Body of pancreas (tissue), 4 donors: ENCODE results near the gene TP53I13.

Source experiments
- CTCF ChIP-seq, 7 experiments: fragments of 450-650 bp in 4 of 7; fragments of 200-600 bp in 3 of 7; sonication (generic) in 3 of 7; IDR thresholded peaks; one replicate each; pipeline ENCODE4 v1.5.1; 2016 to 2019; ENCODE audit warnings: antibody characterized with exemption in 7 of 7
- POLR2A ChIP-seq, 3 donors: fragments of 450-650 bp; IDR thresholded peaks; one replicate each; pipeline ENCODE4 v1.6.1; 2016; ENCODE audit warnings: antibody characterized with exemption in 3 of 3, mild to moderate bottlenecking in 2 of 3

DNA sequence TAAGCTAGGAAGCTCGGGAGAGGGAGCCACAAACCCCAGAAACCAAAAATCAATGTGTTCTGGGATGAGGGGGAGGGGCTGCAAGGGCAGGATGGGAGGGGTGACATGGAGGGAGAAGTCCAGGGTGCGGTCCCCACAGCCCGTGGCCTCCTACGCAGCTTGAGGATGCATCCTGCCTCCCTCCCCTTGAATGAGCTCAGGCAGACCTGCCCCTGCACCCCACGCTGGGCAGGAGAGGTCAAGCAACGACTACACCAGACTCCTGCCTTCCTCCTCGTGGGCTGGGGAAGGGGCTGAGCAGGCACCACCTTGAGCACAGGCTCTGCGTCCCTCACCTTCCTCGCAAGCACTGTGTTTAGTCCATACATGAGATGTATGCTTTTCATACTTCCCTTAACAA is 28.3 kb downstream of the TP53I13 start:
- no peak for TF ChIP-seq POLR2A (IDR thresholded peaks at IDR 0.05)
- TF ChIP-seq CTCF (IDR thresholded peaks at IDR 0.05) = no peak
